Stomach (tissue), 4 donors: ENCODE measurements around the gene INPP5A.

Experiments used
- EP300 ChIP-seq: sonication (generic); formaldehyde crosslinking; IDR thresholded peaks from one replicate; pipeline ENCODE4 v1.6.1; 2017; ENCODE audit warnings: antibody characterized with exemption
- POLR2A ChIP-seq, 4 donors: fragments of 450-650 bp; IDR thresholded peaks; one replicate each; pipeline ENCODE4 v1.6.1; 2016; ENCODE audit warnings: antibody characterized with exemption in 4 of 4, control low read depth in 2 of 4, mild to moderate bottlenecking in 1 of 4, moderate library complexity in 1 of 4
- POLR2AphosphoS5 ChIP-seq, 3 donors: sonication (generic); formaldehyde crosslinking; IDR thresholded peaks; one replicate each; pipeline ENCODE4 v1.6.1; 2016; ENCODE audit warnings: antibody characterized with exemption in 3 of 3
- TF ChIP-seq, protein P1 (sequence below), 7 experiments: fragments of 450-650 bp in 4 of 7; fragments of 200-600 bp in 3 of 7; sonication (generic) in 3 of 7; IDR thresholded peaks; one replicate each; pipeline ENCODE4 v1.5.1; 2016 to 2019; ENCODE audit warnings: antibody characterized with exemption in 7 of 7, control low read depth in 2 of 7, mild to moderate bottlenecking in 1 of 7

DNA sequence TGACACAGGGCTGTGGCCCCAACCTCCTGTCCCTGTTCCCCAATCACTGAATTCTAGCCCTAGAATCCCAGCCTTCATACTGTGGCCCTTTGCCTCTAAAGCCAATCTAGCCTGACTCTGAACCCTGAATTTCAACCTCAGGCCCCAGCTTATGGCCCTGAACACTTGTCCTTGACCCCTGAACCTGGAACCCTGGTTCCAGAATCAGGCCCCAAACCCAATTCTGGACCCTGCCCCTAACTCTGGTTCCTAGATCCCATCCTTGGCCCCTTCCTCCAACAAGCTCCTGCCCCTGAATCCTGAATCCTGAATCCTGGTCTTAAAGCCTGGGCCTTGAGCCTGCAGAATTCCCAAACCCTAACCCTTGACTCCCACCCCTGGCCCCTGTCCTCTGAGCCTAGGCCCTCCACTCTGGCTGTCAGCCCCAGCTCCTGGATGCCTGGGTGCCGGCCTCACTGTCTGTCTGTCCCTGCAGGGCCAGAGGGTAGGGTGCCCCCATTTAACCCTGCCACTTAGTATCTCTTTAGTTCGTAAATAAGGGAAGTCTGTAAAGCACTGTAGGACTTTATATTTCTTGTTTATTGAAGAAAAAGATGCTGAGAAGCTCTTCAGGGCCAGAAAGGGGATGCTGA lies 1.3 kb downstream of the INPP5A start:
- TF ChIP-seq, protein P1, sequence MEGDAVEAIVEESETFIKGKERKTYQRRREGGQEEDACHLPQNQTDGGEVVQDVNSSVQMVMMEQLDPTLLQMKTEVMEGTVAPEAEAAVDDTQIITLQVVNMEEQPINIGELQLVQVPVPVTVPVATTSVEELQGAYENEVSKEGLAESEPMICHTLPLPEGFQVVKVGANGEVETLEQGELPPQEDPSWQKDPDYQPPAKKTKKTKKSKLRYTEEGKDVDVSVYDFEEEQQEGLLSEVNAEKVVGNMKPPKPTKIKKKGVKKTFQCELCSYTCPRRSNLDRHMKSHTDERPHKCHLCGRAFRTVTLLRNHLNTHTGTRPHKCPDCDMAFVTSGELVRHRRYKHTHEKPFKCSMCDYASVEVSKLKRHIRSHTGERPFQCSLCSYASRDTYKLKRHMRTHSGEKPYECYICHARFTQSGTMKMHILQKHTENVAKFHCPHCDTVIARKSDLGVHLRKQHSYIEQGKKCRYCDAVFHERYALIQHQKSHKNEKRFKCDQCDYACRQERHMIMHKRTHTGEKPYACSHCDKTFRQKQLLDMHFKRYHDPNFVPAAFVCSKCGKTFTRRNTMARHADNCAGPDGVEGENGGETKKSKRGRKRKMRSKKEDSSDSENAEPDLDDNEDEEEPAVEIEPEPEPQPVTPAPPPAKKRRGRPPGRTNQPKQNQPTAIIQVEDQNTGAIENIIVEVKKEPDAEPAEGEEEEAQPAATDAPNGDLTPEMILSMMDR (IDR thresholded peaks at IDR 0.05): no peak
- TF ChIP-seq POLR2A (IDR thresholded peaks at IDR 0.05) (no peak), POLR2AphosphoS5 (IDR thresholded peaks at IDR 0.05) (no peak), EP300 (no peak)
